Cardiac fibroblast (primary cell): ENCODE measurements around the gene LRP11.

ENCODE experiments used
- DNase-seq, 2 donors: peaks; one replicate each; pipeline versions ENCODE4 v3.0.0 to v3.0.0-alpha.2; 2010; ENCODE audit warnings: low read depth in 2 of 2
- H3K4me3 ChIP-seq, 2 donors: replicated peaks in 1 of 2; 1 replicate in 1 of 2; 2 replicates in 1 of 2; pipeline ENCODE4 v1.5.1; 2011; ENCODE audit warnings: low read depth in 2 of 2, low read length in 2 of 2, mild to moderate bottlenecking in 2 of 2, moderate library complexity in 1 of 2
- CTCF ChIP-seq: IDR thresholded peaks from one replicate; pipeline ENCODE4 v1.5.1; 2011; ENCODE audit warnings: low read depth, mild to moderate bottlenecking, low read length, inconsistent platforms

LRP11 gene

GRCh38 chr6:149860834-149861602 lies 3.1 kb downstream of the LRP11 start:
- TF ChIP-seq CTCF: no peak
- peak; percentile 12 to 44 for DNase-seq
- no peak overlapping the region for H3K4me3 ChIP-seq

GRCh38 chr6:149860513-149860833 lies 3.7 kb downstream of the LRP11 start:
- no peak overlapping the region for H3K4me3 ChIP-seq
- TF ChIP-seq CTCF: no peak
- DNase-seq: no peak

GRCh38 chr6:149859938-149860337 lies 4.2 kb downstream of the LRP11 start:
- no peak for TF ChIP-seq CTCF
- H3K4me3 ChIP-seq: no peak overlapping the region
- DNase-seq: no peak

GRCh38 chr6:149859368-149859767 lies 4.8 kb downstream of the LRP11 start:
- DNase-seq: peak; percentile 84 to 94
- TF ChIP-seq CTCF: no peak
- no peak overlapping the region for H3K4me3 ChIP-seq

GRCh38 chr6:149857541-149857940 lies 6.6 kb downstream of the LRP11 start:
- no peak for DNase-seq
- TF ChIP-seq CTCF: no peak
- peak overlapping the region in 1 of 2 donors; percentile 45 for H3K4me3 ChIP-seq

- no peak for DNase-seq
- TF ChIP-seq CTCF: no peak
- H3K4me3 ChIP-seq: peak overlapping the region in 1 of 2 donors; percentile 45
These were observed 7.7 kb downstream of the LRP11 start for GRCh38 chr6:149856256-149856994.

- peak overlapping the region in 1 of 2 donors; percentile 45 for H3K4me3 ChIP-seq
- no peak for DNase-seq
These were observed 8.4 kb downstream of the LRP11 start for GRCh38 chr6:149855741-149856140.

More at GRCh38 chr6:149855741-149856140, 8.4 kb downstream of the LRP11 start:
- no peak for TF ChIP-seq CTCF
